Activated T-cell treated with anti-CD3 and anti-CD28 coated beads for 4 hours (primary cell): ENCODE results near the gene IRF9.

ENCODE experiments used
- DNase-seq: peaks from one replicate; pipeline ENCODE4 v3.0.0-alpha.2; 2020

The IRF9 gene

DNA sequence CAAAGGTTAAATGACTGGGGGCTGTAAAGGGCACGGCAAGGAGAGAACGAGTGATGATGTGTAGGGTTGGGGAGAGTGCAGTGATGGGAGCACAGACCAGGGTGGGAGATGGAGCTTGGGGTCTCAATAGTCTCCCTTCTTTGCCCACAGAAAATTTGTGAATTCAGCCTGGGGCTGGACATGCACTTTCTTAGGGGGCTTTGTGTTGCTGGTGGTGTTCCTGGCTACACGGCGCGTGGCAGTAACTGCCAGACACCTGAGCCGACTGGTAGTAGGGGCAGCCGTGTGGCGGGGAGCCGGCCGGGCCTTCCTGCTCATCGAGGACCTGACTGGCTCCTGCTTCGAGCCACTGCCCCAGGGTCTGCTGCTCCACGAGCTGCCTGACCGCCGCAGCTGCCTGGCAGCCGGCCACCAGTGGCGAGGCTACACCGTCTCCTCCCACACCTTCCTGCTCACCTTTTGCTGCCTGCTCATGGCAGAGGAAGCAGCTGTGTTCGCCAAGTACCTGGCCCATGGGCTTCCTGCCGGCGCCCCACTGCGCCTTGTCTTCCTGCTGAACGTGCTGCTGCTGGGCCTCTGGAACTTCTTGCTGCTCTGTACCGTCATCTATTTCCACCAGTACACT is 28.9 kb upstream of the IRF9 start:
- DNase-seq: peak; percentile 12

DNA sequence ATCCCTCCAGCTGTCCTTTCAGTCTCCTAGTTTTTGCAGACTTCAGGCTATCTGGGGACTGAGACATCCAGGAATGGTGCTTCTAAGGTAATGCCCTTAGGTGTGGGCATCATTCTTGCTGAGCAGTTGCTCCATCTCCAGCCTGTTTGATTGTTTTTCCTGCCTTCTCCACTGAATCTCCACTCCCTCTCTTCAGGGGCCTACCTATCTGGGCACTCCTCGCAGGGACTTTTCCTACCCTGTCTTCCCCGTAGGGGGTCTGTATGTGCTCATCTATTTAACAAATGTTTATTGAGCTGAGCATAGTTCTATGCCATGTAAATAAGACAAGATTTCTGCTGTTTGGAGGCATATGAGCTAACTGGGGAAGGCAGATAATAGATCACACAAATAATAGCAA is 28.1 kb upstream of the IRF9 start:
- DNase-seq: no peak

DNA sequence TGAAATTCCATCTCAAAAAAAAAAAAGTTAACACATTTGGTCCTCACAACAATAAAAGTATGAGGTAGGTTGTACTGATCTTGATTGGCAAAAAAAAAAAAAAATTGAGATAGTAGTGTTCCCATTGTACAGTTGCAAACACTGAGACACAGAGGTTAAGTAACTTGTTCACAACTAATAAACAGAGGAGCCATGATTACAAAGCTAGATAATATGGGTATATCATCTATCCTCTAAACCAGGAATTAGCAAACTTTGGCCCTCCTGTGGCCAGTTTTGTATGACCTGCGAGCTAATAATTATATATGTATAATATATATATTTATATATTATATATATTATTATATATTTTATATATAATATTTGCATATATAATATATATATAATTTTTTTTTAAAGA is 27.3 kb upstream of the IRF9 start:
- DNase-seq: no peak

DNA sequence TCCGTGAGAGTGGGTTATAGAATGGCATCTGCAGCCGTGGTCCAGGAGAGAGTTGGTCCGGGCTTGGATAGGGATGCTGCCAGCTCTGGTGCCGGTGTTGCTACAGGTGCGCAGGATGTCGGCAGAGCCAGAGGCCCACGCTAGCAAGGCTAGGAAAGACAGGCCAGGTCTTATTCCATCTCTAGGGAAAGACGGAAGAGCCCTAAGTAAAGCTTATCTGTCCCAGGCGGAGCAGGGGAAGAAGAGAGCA is 25.6 kb upstream of the IRF9 start:
- no peak for DNase-seq

DNA sequence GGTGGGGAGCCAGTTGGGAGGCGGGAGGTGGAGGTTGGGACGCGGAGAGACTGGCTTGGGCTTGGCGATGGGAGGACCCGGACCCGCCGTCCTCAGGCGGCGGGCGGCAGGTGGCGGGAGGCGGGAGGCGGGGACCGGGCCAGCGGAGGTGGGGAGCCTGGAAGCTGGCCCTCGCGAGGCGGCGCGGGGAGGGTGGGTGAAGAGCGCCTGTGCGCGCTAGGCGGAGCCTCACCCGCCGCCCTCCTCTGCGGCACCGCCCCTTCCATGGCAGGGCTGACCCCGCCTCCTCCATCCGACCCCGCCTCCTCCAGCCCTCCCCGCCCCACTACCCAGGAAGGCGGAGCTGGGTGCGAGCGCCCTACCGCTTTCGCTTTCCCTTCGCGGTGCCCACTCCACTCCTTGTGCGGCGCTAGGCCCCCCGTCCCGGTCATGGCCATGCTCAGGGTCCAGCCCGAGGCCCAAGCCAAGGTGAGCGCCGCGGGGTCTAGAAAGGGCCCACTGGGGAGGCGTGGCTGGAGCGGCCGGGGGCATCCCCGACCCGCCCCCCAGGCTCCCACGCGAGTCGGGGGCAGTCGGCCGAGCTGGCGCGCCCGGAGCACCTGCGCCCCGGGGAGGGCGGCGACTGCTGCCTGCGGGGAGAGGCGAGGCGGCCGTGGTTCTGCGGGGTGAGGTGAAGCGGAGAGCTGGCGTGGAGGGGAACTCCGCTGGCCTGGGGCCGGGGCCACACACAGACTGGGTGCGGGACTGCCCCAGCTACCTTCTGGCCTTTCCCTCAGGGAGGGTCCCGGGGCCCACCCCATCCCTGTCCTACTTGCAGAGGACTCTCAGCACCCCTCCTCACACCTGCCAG is 25.0 kb upstream of the IRF9 start, which contains the start of gene PSME1:
TSS of gene PSME1 (plus strand) at position 361 of the 850 bp plus-strand sequence. CDS start at position 430, 69 bp downstream.
- peak; percentile 95 for DNase-seq

DNA sequence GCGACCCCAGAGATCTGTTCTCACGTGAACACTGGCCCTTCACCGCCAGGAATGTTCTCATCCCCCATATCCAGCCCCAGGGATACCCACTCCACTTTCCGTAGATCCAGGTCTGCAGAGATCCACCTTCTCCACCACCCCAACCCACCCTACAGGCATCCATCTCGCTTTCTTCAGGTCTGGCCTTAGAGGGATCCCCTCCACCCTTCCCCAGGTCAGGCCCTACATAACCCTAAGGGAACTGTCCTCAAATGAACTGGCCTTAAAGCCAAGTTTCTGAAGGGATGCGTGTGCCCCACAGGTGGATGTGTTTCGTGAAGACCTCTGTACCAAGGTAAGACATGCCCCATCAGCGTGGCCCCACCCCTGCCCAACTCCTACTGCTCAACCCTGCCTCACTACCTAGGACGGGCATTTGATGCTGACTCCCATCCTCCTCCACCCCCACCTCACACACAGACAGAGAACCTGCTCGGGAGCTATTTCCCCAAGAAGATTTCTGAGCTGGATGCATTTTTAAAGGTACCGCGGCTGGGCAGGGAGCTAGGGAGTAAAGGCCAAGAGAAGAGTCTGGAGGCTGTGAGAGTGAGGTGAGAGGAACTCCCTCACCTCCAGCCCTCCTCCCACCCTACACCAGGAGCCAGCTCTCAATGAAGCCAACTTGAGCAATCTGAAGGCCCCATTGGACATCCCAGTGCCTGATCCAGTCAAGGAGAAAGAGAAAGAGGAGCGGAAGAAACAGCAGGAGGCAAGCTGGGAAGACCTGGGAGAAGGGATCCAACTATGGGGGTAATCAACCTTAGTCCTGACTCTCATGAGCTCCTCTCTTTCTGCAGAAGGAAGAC is 24.2 kb upstream of the IRF9 start:
- no peak for DNase-seq

DNA sequence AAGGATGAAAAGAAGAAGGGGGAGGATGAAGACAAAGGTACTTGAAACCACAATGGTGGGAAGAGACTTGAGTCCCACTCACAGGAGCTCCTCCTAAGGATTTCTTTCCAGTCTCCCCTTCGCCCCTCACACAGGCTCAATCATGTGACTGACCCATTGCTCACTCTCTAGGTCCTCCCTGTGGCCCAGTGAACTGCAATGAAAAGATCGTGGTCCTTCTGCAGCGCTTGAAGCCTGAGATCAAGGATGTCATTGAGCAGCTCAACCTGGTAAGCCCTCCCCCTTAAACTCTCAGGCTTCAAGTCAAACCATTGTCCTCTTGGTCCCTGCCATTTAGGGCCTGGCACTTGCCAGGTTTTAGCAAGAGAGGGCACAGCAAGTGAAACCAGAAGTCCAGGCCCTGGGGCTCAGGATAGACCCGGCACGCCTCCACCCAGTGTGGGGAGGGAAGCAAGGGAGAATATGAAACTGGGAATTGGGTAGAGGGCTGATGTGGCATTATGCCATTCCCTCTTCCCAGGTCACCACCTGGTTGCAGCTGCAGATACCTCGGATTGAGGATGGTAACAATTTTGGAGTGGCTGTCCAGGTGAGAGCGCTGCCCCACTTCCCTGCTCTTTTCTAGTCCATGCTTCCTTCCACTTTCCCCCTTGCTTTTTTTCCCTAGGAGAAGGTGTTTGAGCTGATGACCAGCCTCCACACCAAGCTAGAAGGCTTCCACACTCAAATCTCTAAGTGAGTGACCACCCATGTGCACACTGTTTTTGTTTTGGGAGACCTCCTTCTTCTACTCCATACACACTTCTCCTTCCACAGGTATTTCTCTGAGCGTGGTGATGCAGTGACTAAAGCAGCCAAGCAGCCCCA is 23.3 kb upstream of the IRF9 start:
- DNase-seq: no peak

DNA sequence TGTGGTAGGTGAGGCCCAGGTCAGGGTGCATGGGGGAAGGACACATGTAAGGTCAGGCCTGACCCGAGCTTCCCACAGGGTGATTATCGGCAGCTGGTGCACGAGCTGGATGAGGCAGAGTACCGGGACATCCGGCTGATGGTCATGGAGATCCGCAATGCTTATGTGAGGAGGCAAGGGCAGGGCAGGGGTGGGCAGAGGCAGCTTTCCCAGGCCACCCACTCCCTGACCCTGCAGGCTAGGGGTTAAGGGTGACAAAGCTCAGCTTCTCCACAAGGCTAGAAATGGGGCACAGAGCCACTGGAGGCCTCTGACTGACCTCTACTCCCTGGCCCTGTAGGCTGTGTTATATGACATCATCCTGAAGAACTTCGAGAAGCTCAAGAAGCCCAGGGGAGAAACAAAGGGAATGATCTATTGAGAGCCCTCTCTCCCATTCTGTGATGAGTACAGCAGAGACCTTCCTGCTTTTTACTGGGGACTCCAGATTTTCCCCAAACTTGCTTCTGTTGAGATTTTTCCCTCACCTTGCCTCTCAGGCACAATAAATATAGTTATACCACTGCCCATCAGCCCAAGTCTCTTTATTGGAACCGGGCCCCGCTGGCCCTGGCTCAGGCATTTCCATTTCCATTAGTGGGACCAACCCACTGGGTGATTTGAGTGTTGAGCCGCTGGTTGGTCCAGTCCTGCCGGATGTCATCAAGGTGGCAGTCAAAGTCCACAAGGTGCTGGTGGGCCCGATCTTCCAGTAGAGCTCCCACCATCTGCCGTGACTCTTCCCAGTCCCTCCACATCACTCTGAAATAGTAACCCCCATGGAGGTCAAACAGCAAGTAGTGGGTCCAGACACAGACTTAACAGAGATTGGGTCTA is 22.4 kb upstream of the IRF9 start:
- no peak for DNase-seq

DNA sequence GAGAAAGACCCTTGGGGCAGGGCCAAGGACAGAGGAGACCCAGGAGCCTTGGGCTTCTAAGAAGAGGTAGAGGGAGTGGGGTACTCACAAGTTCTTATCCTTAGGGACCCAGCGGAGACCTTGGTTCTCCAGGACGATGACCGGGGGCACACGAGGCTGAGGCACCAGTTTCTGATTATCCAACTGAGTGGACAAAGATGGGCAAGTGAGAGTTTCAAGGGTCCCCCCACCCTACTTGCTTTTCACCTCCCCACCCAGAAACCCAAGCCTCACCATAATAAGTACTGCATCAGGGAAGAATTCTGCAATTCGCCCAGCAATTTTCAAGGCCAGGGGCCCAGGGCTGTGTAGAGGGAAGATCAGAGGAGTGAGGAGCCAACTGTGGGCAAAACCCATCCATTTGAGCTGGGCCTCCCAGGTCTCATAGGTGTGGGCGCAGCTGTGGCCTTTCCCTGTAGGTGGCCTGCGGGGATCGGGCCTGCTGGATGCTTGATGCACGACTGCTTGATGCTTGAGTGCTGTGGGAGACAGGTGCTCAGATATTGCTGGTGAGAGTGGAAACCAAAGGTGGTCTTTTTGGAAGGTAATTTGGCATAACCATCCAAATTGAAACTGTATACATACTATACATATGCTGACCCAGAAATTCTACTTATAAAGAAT is 21.7 kb upstream of the IRF9 start:
- no peak for DNase-seq

DNA sequence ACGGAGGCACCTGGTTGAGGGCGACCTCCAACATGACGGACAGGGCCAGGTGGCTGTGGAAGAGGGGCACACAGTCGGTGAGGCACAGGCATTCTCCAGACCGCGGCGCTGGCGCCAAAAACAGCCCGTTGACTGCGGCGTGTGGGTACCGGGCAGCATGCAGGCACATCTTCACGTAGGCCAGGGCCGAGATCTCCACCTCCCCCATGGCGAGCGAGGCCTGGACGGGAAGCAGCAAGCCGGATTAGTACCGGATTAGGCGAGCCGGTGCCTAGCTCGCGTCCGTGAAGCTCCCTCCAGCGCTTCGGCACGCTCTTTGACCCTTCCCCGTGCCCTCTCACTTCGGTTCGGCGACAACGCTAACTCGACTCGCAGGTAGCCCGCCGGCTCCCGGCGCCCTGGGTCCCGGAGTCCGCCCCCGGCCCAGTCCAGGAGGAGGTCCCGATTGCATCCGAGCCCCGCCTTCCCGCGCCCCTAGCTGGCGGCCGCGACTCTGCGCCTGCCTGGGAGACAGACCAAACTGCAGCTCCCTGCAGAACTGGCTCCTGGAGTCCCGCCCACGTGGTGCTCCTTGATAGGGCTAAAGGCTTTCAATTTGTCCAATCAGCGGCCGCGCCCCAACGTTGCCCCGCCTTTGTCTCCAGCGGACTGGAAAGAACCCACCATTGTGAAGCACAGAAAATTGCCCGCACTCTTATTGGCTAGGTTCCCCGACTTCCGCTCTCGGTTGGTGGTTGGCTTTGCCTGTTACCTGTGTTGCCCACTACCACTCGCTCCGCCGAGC is 19.8 kb upstream of the IRF9 start, which contains the start of gene EMC9:
TSS of gene EMC9 (minus strand) at position 495 of the 784 bp plus-strand sequence. CDS start at position 208, 287 bp downstream.
- DNase-seq: peak; percentile 99

DNA sequence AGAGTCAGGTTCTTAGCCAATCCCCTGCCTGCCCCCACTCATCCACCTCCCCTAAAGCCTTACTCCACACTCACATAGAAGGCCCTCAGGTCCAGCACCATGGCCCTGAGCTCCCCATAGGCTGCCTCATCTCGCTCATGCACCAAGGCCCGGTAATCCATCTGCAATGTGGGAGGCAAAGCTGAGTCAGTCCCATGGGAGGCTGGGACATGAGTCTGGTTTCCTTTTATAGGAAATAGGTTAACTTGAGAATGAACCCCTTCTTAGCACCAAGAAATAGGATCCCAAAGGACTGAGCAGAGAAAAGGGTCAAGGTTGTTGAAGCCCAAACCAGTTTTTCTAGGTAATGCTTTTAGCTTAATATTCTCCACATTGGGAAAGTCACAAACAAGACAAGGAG is 17.6 kb upstream of the IRF9 start:
- no peak for DNase-seq

DNA sequence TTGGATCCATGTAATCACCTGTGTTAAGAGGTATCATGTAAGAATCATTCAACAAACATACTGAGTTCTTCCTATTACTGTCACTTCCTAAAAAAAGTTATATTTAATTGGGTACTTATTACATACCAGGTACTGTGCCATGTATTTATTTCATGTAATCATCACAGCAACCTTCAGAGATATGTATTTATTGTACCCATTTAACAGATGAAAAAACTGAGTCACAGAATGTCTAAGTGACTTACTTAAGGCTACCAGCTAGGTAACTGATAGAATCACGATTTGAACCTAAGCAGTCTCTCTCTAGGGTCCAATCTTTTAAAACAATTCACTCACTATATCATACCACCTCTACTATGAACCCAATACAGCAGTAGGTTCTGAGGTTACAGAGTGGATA is 16.6 kb upstream of the IRF9 start:
- no peak for DNase-seq

DNA sequence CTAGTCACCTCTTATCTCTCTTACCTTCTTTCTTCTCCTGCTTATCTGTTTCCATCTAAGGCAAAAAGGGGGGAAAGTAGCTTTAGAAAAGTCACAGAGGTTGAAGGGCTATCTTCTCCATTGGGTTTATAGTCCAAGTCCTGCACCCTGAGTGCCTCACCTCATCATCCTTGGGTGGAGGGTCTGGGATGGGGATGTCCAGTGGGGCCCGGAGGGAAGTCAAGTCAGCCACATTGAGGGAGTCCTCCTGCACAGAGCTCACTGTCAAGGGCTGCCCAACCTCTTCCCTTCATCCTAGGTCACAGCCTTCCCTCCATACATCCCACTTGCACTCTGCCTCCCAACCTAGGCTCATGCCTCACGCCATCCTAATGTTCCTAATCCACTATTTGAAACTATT is 15.8 kb upstream of the IRF9 start:
- no peak for DNase-seq

DNA sequence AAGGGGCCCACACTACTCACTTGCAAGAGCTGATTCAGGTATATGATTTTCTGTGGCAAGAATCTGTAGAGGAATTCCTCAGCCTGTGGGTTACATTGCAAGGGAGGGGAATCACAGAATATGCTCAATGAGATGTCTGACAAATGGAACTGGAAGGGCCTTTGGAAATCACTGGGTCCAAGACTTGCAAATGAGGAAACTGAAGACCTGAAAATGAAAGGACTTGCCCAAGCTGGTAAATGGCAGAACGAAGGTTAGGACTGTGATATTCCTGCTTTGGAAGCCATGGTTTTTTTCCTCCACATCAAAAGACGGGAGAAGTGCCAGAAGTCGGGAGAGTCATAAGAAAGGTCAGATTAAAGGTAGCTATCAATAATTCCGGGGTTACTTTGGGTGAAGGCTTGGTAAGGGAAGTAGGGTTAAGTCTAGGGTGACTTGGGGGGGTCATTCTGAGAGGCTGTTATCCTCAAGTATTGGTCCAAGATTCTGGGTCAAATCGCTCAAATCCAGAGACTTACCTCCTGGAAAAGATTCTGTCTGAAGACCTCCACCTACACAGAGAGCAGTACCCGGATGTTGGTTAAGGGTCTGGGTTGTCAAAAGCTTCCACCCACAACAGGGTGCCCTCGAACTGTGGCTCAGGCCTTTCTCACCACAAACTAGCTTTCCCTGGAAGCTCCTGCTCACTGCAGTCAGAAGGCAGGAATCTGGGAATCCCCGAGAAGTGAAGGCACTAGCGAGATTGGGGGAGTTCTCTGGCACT is 15.2 kb upstream of the IRF9 start:
- DNase-seq: no peak

DNA sequence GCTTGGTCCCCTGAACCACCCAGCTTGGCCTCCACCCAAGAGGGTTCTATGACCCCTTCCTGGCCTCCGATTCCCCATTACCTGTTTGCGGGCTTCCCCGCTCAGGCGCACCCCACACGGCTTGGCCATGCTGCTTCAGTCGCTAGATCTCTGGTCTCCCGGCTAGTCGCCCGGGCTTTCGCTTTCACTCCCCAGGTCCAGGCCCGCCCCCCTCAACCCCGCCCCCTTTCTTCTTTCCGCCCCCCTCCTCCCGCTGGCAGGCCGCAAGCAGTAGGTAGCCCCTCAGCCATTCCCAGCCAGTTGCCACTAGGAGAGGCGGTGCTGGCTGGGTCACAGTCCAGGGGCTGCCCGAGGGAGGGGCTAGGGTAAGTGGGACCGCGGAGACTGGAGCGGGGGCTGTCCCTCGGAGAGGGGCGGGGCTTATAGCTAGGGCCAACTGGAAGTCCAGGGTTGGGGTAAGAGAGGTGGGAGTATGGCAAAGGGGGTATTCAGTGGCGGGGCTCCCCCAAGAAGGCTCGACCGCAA is 14.6 kb upstream of the IRF9 start, which contains the start of gene PSME2:
TSS of gene PSME2 (minus strand) at position 158 of the 525 bp plus-strand sequence. CDS start at position 129, 29 bp downstream.
- peak; percentile 66 for DNase-seq

DNA sequence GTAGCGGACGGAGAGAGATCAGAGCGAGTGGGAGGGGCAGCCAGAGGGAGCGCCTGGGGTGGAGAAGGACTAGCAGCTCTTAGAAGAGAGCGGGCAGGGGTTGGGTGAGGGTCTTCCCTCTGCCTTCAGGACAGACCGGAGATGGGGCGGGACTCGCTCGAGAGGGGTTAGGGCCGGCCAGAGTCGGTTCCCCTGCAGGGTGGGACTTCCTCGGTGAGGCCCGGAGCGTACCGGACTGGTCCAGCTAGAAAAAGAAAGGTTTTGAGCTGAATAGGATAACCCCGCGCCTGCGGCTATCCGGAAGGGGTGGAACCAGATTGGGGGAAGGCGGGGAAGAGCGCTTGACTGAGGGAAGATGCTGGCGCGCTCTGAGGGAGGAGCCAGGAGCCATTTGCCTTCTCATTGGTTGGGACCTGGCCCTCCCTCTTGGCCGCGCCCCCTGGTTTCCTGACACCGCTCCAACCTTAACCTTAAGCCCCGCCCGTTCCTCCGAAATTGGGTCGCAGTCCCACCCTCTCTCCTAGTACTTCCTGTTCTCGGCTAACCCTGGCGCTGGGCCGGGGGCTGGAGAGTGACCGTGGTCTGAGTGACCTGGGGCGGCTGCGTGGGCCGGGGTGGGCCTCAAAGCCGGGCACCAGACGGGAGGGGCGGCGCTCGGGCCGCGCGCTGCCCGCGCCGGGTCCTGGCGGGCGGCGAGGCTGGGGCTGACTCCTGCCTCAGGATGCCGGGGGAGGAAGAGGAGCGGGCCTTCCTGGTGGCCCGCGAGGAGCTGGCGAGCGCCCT is 13.9 kb upstream of the IRF9 start, which contains the start of gene RNF31:
TSS of gene RNF31 (plus strand) at position 521 of the 783 bp plus-strand sequence. CDS start at position 722, 201 bp downstream.
- peak; percentile 96 for DNase-seq

DNA sequence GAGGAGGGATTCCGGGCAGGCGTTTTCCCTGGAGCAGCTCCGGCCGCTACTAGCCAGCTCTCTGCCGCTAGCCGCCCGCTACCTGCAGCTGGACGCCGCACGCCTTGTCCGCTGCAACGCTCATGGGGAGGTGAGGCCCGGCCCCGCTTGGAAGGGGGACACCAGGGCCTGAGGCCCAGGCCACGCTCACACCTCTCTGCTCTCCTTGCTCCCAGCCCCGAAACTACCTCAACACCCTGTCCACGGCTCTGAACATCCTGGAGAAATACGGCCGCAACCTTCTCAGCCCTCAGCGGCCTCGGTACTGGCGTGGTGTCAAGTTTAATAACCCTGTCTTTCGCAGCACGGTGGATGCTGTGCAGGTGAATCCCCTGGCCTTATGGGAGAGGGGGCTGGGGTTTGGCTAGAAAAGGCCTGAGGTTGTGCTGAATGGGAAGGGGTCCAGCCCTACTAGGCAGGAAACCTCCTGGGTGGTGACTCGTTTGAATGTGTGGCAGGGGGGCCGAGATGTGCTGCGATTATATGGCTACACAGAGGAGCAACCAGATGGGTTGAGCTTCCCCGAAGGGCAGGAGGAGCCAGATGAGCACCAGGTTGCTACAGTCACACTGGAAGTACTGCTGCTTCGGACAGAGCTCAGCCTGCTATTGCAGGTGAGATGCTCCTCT is 13.2 kb upstream of the IRF9 start:
- DNase-seq: no peak
